D721Med (cell line): ENCODE data around the gene HNRNPLL.

ENCODE experiments used
- DNase-seq: peaks from one replicate; pipeline ENCODE4 v3.0.0; 2011; ENCODE audit warnings: low spot score; ENCODE audit not compliant: insufficient read length
- FAIRE-seq: peaks from 2 replicates; lab custom pipeline; 2011; peaks lifted over from hg19 to GRCh38; lab: Jason Lieb, UNC
- CTCF ChIP-seq: IDR thresholded peaks from 2 replicates; pipeline ENCODE4 v1.5.1; 2012; ENCODE audit warnings: mild to moderate bottlenecking, control low read depth; ENCODE audit not compliant: insufficient read depth; ENCODE audit errors: missing control alignments

HNRNPLL gene

DNA sequence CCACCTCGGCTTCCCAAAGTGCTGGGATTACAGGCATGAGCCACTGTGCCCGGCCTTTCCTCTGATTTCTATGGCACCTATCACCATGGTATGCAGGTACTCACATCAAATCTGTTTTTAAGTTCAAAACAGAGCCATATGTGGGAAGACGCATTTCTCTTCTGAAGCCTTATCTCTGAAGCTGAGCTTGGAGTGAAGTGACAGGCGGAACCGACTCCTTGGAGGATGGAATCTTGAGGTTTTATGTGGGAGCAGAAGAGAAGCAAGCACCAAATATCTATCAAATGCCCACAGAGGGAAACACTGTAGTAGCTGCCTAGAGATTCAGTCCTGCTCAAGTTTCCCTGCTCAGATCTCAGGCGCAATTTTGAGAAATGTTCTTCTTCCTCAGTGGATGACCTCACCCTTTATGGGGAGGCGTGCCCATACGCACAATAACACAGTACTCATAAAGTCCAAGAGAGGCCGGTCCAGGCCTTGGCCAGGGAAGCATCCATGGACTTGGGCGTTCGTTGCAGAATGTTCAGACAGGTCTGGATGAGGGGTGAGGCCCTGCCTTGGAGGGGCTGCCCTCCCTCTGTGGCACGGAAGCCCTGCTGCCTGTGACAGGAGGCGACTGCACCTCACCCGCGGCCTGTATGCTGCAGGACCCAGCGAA, 67.9 kb downstream of the HNRNPLL start:
- TF ChIP-seq CTCF, result no peak
- DNase-seq (no peak), FAIRE-seq (no peak)

DNA sequence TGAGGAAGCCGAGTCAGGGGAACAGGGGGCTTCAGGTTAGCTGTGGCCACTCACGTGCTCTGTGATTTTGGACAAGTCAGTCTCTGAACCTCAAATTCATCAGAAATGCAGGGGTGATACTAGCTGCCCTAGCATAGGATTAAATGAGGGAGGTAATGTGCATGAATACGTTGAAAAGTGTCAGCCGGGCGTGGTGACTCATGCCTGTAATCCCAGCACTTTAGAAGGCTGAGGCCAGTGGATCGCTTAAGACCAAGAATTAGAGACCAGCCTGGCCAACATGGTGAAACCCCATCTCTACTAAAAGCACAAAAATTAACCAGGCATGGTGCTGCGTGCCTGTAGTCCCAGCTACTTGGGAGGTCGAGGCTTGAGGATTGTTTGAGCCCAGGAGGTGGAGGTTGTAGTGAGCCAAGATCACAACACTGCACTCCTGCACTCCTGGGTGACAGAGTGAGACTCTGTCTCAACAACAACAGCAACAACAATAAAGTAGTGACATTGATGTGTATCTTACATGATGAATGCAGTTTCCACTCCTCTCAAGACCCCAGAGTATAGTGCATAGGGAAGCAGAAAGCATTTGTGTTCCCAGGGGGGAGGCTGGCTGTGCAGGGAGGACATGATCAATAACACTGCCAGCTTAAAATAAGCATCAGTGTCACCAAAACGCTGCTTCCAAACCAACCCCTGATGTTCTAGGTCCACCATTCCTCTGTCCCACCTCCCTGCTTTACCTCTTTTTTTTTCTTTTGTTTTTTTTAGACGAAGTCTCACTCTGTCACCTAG, 68.8 kb downstream of the HNRNPLL start:
- no peak for FAIRE-seq

DNA sequence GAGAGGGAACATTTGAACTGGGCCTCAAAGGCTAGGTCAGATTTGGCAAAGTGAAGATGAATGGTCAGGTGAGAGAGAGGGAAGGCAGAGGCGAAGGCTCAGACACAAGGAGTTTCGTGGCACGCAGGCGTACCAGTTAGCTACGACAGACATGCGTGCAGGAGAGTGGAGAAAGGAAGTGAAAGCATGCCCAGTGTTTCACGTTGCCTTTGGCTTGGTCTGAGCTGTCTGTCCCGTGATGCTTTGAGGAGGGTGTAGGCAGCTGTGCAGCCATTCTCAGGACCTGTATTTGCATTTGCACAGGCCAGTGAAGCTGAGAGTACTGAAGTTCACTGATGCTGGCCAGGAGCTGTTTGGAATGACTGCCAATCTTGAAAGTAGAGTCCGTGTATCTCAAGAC, 69.5 kb downstream of the HNRNPLL start:
- no peak for FAIRE-seq
- DNase-seq, result no peak
- TF ChIP-seq CTCF, result no peak

More for the DNA sequence above, 68.8 kb downstream of the HNRNPLL start:
- no peak for DNase-seq
- no peak for TF ChIP-seq CTCF

DNA sequence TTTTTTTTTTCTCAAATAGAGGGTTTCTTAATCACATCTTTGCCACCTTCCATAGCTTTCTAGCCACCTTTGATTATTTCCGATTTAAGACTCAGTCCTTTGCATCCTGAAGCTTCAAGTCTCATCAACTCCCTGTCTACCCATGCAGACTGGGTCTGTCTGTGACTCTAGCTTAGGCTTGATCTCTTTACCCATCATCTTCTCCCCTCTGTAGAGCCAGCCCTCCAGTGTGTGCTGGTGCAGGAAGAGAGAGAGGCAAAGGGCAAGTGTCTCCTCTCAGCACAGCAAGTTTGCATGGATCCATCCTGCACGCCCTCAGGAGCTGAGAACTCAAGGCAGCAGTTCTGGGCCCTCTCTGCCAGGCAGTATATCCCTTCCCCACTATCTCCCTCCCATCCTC, 70.4 kb downstream of the HNRNPLL start:
- no peak for TF ChIP-seq CTCF
- DNase-seq (no peak), FAIRE-seq (no peak)

GRCh38 chr2:38529208-38529607, 73.5 kb downstream of the HNRNPLL start:
- TF ChIP-seq CTCF, result no peak
- FAIRE-seq, result no peak
- no peak for DNase-seq

GRCh38 chr2:38528534-38528933, 74.2 kb downstream of the HNRNPLL start:
- TF ChIP-seq CTCF, result no peak
- no peak for DNase-seq
- no peak for FAIRE-seq

GRCh38 chr2:38528008-38528442, 74.7 kb downstream of the HNRNPLL start:
- FAIRE-seq, result peak; percentile 32
- DNase-seq, result no peak
- TF ChIP-seq CTCF, result peak; percentile 24
